Neural progenitor cell (in vitro differentiated cells): Measurements from ENCODE around the gene TTYH3. TPM values are rescaled to one million over a fixed set of nuclear protein-coding genes. Genes with fewer than 3 reads are reported as not detected.
A peak's percentile ranks its signal among the peaks of the same experiment; 100 is the strongest.

ENCODE experiments used
- DNase-seq: peaks from one replicate; pipeline ENCODE4 v3.0.0-alpha.2; 2016; ENCODE audit warnings: low spot score
- H2AFZ ChIP-seq: fragments of 200-600 bp; sonication (generic); replicated peaks from 2 replicates; pipeline ENCODE4 v1.6.1; 2016; ENCODE audit warnings: antibody characterized with exemption
- H3F3A ChIP-seq: fragments of 200-600 bp; sonication (generic); 2 replicates; pipeline ENCODE4 v1.6.1; 2016; ENCODE audit warnings: antibody characterized with exemption, low read depth
- H3K27ac ChIP-seq: fragments of 200-600 bp; sonication (generic); 2 replicates; pipeline ENCODE4 v1.5.1; 2016; ENCODE audit warnings: mild to moderate bottlenecking
- H3K27me3 ChIP-seq: fragments of 200-600 bp; sonication (generic); 2 replicates; pipeline ENCODE4 v1.6.1; 2016; ENCODE audit warnings: mild to moderate bottlenecking, moderate library complexity
- H3K36me3 ChIP-seq: fragments of 200-600 bp; sonication (generic); 2 replicates; pipeline ENCODE4 v1.5.1; 2016
- H3K4me1 ChIP-seq: fragments of 200-600 bp; sonication (generic); 2 replicates; pipeline ENCODE4 v1.6.1; 2016; ENCODE audit warnings: mixed run types
- H3K4me2 ChIP-seq: fragments of 200-600 bp; sonication (generic); 2 replicates; pipeline ENCODE4 v1.6.1; 2016
- H3K4me3 ChIP-seq: fragments of 200-600 bp; sonication (generic); 2 replicates; pipeline ENCODE4 v1.5.1; 2016
- H3K79me2 ChIP-seq: fragments of 200-600 bp; sonication (generic); 2 replicates; pipeline ENCODE4 v1.6.1; 2016; ENCODE audit warnings: low read depth
- H3K9ac ChIP-seq: fragments of 200-600 bp; sonication (generic); 2 replicates; pipeline ENCODE4 v1.6.1; 2016
- H3K9me3 ChIP-seq: fragments of 200-600 bp; sonication (generic); 2 replicates; pipeline ENCODE4 v1.5.1; 2016; ENCODE audit warnings: low read depth
- H4K20me1 ChIP-seq: fragments of 200-600 bp; sonication (generic); 2 replicates; pipeline ENCODE4 v1.6.1; 2016; ENCODE audit warnings: low read depth
- H3K27ac Mint-ChIP-seq: 3 replicates; pipeline ENCODE4 v1.8.0; 2021; ENCODE audit warnings: mixed read lengths
- H3K27me3 Mint-ChIP-seq: 2 replicates; pipeline ENCODE4 v1.8.0; 2022; ENCODE audit warnings: low read depth, mild to moderate bottlenecking, inconsistent platforms, moderate library complexity, mixed read lengths; ENCODE audit not compliant: insufficient read depth
- H3K36me3 Mint-ChIP-seq: 3 replicates; pipeline ENCODE4 v1.8.0; 2021; ENCODE audit warnings: mixed read lengths
- H3K4me1 Mint-ChIP-seq: 3 replicates; pipeline ENCODE4 v1.8.0; 2021; ENCODE audit warnings: mixed read lengths
- H3K4me3 Mint-ChIP-seq: 3 replicates; pipeline ENCODE4 v1.8.0; 2021; ENCODE audit warnings: mild to moderate bottlenecking, moderate library complexity, mixed read lengths
- H3K9me3 Mint-ChIP-seq: 3 replicates; pipeline ENCODE4 v1.8.0; 2020; ENCODE audit warnings: mixed read lengths
- EZH2 ChIP-seq: fragments of 200-600 bp; sonication (generic); IDR thresholded peaks from 2 replicates; pipeline ENCODE4 v1.6.1; 2017; ENCODE audit warnings: antibody characterized with exemption, mild to moderate bottlenecking, moderate library complexity
- EZH2phosphoT487 ChIP-seq: fragments of 200-600 bp; sonication (generic); IDR thresholded peaks from 2 replicates; pipeline ENCODE4 v1.6.1; 2017; ENCODE audit warnings: antibody characterized with exemption
- total RNA-seq: library from RNA; depleted of rRNA; stranded (reverse); fragments of >200 nt; gene quantifications from 2 replicates; pipeline ENCODE4 v1.2.3, GENCODE V29; 2015; ENCODE audit warnings: low replicate concordance
- TF ChIP-seq, protein P1 (sequence below): fragments of 200-600 bp; sonication (generic); IDR thresholded peaks from 2 replicates; pipeline ENCODE4 v1.5.1; 2017; ENCODE audit warnings: antibody characterized with exemption, mild to moderate bottlenecking

Gene TTYH3
- total RNA-seq, 1 donor from 2014 or later = 13.2 TPM

DNA sequence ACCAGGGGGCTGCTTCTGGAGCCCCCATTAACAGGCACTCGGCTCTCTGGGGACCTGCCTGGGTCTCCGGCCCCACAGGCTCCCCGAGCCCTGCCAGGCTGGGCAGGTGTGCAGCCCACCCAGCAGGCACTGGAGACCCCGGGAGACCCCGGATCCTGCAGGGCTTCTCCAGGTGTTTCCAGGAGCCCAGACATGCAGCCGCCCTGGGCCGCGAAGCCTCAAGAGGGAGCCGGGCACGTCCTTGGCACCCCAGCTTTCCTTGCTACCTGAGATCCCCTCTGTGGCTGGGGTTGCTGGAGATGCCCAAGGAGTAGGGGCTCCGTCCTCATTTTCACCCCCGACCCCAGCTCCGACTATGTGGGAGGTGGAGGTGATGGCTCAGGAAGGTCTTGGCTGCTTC lies 48.5 kb downstream of the TTYH3 start:
- H3K4me3 Mint-ChIP-seq = no peak overlapping the region
- no peak overlapping the region for H3K9ac ChIP-seq

DNA sequence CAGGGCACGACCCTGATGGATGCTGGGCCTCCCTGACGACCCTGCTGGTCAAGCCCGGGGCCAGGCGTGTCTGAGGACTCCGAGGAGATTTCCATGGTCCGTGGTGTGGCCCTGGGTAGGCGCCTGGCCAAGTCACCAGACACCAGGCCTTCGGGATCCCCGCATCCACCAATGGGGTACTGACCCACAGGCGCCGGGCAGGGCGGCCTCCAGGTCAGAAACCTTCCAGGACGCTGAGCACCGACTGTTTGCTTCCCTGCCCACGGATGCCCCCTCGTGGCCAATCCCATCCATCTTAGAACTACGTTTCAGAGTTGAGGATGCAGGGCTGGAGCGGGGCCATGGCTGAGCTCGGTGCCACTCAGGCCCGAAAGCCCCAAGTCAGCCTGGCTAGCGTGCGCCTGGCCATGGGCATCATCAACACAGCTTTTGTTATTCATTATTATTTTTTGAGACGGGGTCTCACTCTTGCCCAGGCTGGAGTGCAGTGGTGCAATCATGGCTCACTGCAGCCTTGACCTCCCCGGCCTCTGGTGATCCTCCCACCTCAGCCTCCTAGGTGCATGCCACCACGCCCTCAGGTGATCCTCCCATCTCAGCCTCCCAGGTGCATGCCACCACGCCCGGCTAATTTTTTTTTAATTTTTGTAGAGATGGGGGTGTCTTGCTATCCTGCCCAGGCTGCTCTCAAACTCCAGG lies 49.2 kb downstream of the TTYH3 start:
- H3K4me3 Mint-ChIP-seq = no peak overlapping the region
- no peak overlapping the region for H3K9ac ChIP-seq
- no peak overlapping the region for H2AFZ ChIP-seq
- no peaks in the 10 kb centered on the region for H3K9me3 ChIP-seq
- peaks cover 10% of the 10 kb centered on the region for H3K4me1 Mint-ChIP-seq
- H3K27me3 ChIP-seq = peaks cover under 1% of the 10 kb centered on the region
- no peak overlapping the region for H3K4me2 ChIP-seq
- no peaks in the 10 kb centered on the region for H3K9me3 Mint-ChIP-seq
- no peaks in the 10 kb centered on the region for H3K4me1 ChIP-seq
- H3K79me2 ChIP-seq = no peaks in the 10 kb centered on the region
- no peak for TF ChIP-seq EZH2
- TF ChIP-seq, protein P1, sequence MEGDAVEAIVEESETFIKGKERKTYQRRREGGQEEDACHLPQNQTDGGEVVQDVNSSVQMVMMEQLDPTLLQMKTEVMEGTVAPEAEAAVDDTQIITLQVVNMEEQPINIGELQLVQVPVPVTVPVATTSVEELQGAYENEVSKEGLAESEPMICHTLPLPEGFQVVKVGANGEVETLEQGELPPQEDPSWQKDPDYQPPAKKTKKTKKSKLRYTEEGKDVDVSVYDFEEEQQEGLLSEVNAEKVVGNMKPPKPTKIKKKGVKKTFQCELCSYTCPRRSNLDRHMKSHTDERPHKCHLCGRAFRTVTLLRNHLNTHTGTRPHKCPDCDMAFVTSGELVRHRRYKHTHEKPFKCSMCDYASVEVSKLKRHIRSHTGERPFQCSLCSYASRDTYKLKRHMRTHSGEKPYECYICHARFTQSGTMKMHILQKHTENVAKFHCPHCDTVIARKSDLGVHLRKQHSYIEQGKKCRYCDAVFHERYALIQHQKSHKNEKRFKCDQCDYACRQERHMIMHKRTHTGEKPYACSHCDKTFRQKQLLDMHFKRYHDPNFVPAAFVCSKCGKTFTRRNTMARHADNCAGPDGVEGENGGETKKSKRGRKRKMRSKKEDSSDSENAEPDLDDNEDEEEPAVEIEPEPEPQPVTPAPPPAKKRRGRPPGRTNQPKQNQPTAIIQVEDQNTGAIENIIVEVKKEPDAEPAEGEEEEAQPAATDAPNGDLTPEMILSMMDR = peak; percentile 73
- H3F3A ChIP-seq = no peaks in the 10 kb centered on the region
- DNase-seq = peak; percentile 85
- no peaks in the 10 kb centered on the region for H3K36me3 Mint-ChIP-seq
- no peak overlapping the region for H3K27ac ChIP-seq
- H3K27ac Mint-ChIP-seq = no peak overlapping the region
- no peaks in the 10 kb centered on the region for H3K36me3 ChIP-seq
- no peak overlapping the region for H3K4me3 ChIP-seq
- peaks cover 7% of the 10 kb centered on the region for H3K27me3 Mint-ChIP-seq
- H4K20me1 ChIP-seq = no peaks in the 10 kb centered on the region

More for the DNA sequence above, 48.5 kb downstream of the TTYH3 start:
- Mint-ChIP-seq H3K27ac (no peak overlapping the region), H3K36me3 (no peaks in the 10 kb centered on the region), H3K27me3 (peaks cover 4% of the 10 kb centered on the region), H3K4me1 (peaks cover 10% of the 10 kb centered on the region), H3K9me3 (no peaks in the 10 kb centered on the region)
- Histone ChIP-seq H3K4me3 (no peak overlapping the region), H3K4me2 (no peak overlapping the region), H2AFZ (no peak overlapping the region), H3K36me3 (no peaks in the 10 kb centered on the region), H3K27ac (no peak overlapping the region), H4K20me1 (no peaks in the 10 kb centered on the region), H3K79me2 (no peaks in the 10 kb centered on the region), H3K27me3 (no peaks in the 10 kb centered on the region), H3K4me1 (no peaks in the 10 kb centered on the region), H3K9me3 (no peaks in the 10 kb centered on the region), H3F3A (no peaks in the 10 kb centered on the region)
- TF ChIP-seq EZH2phosphoT487 (no peak), EZH2 (no peak)
- TF ChIP-seq, protein P1 = no peak
- no peak for DNase-seq

DNA sequence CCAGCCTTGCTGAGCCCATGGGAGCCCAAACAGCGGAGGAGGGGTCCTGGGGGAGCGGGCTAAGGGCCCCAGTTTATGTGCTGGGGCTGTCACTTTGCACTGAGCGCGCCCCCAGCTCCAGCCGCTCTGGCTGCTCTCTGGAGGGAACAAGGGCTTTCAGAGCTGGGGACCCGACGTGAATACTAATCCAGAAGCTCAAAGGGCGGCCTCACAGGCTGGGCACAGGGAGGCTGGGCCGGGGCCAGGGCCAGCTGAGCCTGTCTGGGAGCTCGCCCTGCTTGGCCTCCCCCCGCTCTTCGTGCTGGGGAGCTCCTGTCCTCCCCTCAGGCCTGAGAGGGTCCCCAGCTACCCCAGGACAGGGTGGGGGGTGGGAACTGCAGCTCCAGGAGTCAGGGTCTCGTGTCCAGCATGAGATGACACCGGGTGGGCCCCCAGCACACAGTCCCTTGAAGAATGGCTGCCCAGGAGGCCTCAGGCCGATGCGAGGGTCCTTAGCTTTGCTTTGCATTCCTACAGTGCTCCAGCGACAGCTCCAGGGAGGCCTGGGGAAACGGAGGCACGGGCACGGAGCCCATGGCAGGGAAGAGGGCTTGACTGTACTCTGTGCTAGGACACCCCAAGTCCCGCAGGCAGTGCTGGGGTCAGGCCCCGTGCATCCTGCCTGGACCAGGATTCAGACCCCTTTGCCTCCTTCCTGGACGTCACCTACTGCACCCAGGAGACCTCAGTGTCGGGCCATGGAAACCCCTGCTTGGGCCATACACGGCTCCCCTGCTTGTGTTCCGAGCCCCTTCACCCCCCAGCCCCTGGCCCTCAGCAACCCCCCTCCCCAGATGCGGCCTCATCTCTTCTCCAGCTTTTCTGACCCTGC lies 50.4 kb downstream of the TTYH3 start:
- Histone ChIP-seq H3K27ac (no peak overlapping the region), H3F3A (no peaks in the 10 kb centered on the region), H3K79me2 (no peaks in the 10 kb centered on the region), H3K36me3 (no peaks in the 10 kb centered on the region), H3K9me3 (no peaks in the 10 kb centered on the region), H3K9ac (no peak overlapping the region), H3K27me3 (peaks cover 13% of the 10 kb centered on the region), H4K20me1 (no peaks in the 10 kb centered on the region), H3K4me2 (no peak overlapping the region), H3K4me1 (no peaks in the 10 kb centered on the region), H3K4me3 (no peak overlapping the region), H2AFZ (no peak overlapping the region)
- H3K27ac Mint-ChIP-seq = no peak overlapping the region
- no peak for DNase-seq
- H3K36me3 Mint-ChIP-seq = no peaks in the 10 kb centered on the region
- H3K27me3 Mint-ChIP-seq = peaks cover 17% of the 10 kb centered on the region
- H3K4me1 Mint-ChIP-seq = peaks cover 10% of the 10 kb centered on the region
- no peak overlapping the region for H3K4me3 Mint-ChIP-seq
- no peak for TF ChIP-seq EZH2
- no peak for TF ChIP-seq EZH2phosphoT487
- TF ChIP-seq, protein P1 = no peak
- H3K9me3 Mint-ChIP-seq = no peaks in the 10 kb centered on the region
